HG03571 (cell line): ENCODE measurements around the gene SRGAP2C.
"Not testable (repeated sequence)": the region's sequence is repeated elsewhere in the genome, so short reads cannot be mapped to it uniquely, and the experiment has no call there.

Experiments
- ATAC-seq: cut with Tn5 transposase; IDR thresholded peaks from one replicate; pipeline ENCODE4 v1.9.1; 2021; ENCODE audit not compliant: unreplicated experiment

Gene SRGAP2C

DNA sequence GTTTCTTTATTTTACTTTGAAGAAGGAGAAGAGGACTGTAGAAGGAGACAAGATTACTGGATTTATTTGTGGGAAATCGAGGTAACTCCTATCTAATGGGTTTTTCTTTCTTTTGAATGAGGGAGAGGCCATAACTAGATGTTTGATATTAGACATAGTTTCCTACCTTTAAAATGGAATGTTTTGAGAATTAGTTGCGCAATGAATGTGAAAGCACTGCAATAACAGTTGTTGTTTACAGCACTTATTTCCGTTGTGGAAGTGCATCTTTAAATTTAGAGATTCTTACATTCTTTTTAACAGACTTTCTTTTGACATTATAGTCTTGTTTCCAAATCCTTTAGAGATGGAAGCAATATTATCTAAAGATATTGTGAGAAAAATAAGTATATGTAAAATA is 229.0 kb downstream of the SRGAP2C start:
- no peak for ATAC-seq

DNA sequence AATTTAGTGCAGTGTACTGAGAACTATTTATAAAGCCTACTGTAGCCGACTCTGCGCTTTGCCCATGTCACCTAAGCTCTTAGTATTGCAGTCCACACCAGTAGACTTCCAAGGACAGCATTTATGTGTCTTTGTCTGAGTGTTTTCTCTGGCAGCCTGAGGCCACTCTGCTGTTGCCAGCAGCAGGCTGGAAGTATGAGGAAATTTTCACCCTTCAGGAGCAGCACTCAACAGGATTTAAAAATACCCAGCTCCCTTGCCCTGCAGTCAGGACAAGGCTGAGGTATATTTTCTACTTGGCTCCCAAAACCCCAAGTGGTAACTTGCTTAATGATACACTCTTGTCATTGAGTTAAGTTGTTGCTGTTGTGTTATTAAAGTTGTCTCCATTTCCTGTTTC is 230.1 kb downstream of the SRGAP2C start:
- ATAC-seq: no peak

DNA sequence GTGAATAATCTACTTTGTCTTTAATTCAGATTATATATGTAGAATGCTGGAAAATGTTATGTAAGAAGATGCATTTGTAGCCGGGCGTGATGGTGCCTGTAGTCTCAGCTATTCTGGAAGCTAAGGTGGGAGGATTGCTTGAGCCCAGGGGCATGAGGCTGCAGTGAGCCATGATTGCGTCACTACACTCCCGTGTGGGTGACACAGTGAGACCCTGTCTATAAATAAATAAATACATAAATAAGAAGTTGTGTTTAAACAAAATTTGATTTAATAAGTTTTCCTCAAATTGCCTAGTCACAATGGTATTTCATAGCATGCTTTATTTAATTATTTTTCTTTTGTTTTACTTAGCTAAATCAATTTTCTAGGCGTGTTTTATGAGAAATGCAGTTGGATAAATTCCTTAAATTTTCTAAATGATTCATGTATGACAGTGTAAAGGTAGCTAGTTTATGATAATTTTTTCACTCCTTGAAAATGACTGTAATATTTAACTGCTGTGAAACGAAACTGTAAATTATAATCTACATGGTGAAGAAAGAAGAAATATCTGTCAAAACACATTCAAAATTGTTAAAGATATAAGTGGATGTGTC is 232.6 kb downstream of the SRGAP2C start:
- ATAC-seq: no peak

DNA sequence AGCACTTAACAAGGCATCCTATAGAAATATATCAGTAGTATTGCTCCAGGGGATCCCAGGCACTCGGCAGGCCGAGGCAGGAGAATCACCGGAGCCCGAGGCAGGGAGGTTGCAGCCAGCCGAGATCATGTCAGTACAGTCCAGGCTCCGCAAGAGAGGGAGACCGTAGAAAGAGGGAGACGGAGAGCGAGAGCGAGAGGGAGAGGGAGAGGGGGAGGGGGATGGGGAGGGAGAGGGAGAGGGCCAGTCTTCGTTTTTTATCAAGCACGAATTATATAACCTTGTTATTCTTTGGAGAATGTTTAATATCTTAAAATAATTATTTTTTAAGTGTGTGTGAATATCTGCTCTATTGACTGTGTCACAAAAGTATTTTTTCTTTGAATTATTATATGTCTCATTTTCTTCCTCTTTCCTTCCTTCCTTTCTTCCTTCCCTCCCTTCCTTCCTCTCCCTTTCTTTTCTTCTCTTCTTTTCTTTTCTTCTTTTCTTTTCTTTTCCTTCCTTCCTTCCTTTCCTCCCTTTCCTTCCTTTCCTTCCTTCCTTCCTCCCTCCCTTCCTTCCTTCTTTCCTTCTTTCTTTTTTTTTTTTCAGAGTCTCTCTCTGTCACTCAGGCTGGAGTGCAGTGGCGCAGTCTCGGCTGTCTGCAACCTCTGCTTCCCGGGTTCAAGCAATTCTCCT is 233.7 kb downstream of the SRGAP2C start:
- no peak for ATAC-seq

- ATAC-seq: not testable (repeated sequence)
Measured at GRCh38 chr1:121419050-121419615, 234.4 kb downstream of the SRGAP2C start.

DNA sequence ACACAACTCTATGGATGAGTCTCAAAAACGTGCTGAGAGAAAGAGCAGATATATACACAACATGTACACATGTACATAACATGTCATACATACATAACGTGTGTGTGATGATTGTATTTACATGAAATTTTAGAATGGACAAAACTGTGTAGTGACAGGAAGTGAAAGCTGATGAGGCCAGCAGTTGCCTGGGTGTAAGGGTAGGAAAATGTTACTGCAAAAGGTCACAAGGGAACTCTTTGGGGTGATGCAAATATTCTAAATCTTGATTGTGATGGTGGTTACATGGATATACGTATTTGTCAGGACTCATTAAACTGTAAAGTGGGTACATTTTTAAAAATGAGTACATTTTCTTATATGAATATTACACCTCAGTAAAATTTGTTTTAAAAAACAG is 236.7 kb downstream of the SRGAP2C start:
- not testable (repeated sequence) for ATAC-seq

GRCh38 chr1:121423956-121424355 is 239.2 kb downstream of the SRGAP2C start:
- not testable (repeated sequence) for ATAC-seq

DNA sequence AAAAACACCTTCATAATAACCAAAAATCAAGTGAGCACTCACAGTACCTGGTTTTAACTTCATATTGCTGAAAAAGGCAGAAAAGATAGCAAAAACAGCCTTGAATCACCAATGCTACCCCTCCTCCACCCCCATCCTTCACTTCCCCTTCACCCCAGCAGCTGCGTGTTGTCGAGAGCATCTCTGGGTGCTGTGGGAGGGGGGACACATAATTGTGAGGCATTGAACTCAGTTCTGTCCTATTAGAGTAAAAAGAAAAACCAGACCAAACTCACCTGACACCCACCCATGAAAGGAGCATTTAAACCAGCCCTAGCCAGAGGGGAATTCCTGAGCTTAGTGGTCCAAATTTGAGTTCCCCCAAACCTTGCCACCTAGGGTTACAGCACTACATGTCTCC is 248.7 kb downstream of the SRGAP2C start:
- ATAC-seq: not testable (repeated sequence)

GRCh38 chr1:121438862-121439261 is 254.1 kb downstream of the SRGAP2C start:
- ATAC-seq: not testable (repeated sequence)

DNA sequence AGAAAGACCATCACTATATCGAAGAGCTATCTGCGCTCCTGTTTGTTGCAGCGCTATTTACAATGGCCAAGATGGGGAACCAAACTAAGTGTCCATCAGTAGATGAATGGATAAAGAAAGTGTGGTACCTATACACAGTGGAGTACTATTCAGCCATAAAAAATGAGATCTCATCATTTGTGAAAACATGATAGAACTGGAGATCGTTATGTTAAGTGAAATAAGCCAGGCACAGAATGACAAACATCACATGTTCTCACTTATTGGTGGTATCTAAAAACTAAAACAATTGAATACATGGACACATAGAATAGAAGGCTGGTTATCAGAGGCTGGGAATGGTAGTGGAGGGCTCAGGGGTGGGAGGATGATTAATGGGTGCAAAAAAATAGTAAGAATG is 256.2 kb downstream of the SRGAP2C start:
- no peak for ATAC-seq
